ENCODE results near the gene GATB.
A peak's percentile ranks its signal among the peaks of the same experiment; 100 is the strongest.

Gene GATB

GRCh38 chr4:151688785-151689043, 72.1 kb downstream of the GATB start:
- Histone ChIP-seq H3K4me1 (ENCODE audit: control insufficient read depth, insufficient read depth, low read length) (no peaks in the 10 kb centered on the region), H3K9me3 (ENCODE audit: control insufficient read depth, insufficient read depth, low read depth, low read length) (no peaks in the 10 kb centered on the region), H3K27ac (ENCODE audit: extremely low read depth, low read depth, low read length) (no peak overlapping the region), H3K4me3 (ENCODE audit: low read depth, low read length) (no peak overlapping the region), H3K36me3 (ENCODE audit: control insufficient read depth in 2 of 2, insufficient read depth in 1 of 2, low read length in 2 of 2) (no peaks in the 10 kb centered on the region)
- TF ChIP-seq, protein P1, sequence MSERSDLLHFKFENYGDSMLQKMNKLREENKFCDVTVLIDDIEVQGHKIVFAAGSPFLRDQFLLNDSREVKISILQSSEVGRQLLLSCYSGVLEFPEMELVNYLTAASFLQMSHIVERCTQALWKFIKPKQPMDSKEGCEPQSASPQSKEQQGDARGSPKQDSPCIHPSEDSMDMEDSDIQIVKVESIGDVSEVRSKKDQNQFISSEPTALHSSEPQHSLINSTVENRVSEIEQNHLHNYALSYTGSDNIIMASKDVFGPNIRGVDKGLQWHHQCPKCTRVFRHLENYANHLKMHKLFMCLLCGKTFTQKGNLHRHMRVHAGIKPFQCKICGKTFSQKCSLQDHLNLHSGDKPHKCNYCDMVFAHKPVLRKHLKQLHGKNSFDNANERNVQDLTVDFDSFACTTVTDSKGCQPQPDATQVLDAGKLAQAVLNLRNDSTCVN (tag by site-specific recombination; optimal IDR thresholded peaks at IDR 0.05) = no peak
- no peak for TF ChIP-seq HOXD13 (CRISPR knock-in tag; IDR thresholded peaks at IDR 0.05; ENCODE audit: borderline replicate concordance)
- no peak for TF ChIP-seq ZNF623 (tag by site-specific recombination; IDR thresholded peaks at IDR 0.05)
- TF ChIP-seq IKZF3 (tag by site-specific recombination; IDR thresholded peaks at IDR 0.05) = no peak
- TF ChIP-seq ZNF274 (IDR thresholded peaks at IDR 0.05; ENCODE audit: low read length) = no peak
- no peak for TF ChIP-seq ZNF274 (tag by site-specific recombination; IDR thresholded peaks at IDR 0.05; ENCODE audit: borderline replicate concordance)
- TF ChIP-seq ZNF501 (tag by site-specific recombination; IDR thresholded peaks at IDR 0.05) = no peak
- no peak for TF ChIP-seq YY2 (tag by site-specific recombination; IDR thresholded peaks at IDR 0.05)
- TF ChIP-seq REPIN1 (tag by site-specific recombination; IDR thresholded peaks at IDR 0.05; ENCODE audit: low read depth) = no peak
- TF ChIP-seq ZNF146 (tag by site-specific recombination; IDR thresholded peaks at IDR 0.05) = no peak
- no peak for TF ChIP-seq ZNF133 (tag by site-specific recombination; IDR thresholded peaks at IDR 0.05)
- TF ChIP-seq, protein P2, sequence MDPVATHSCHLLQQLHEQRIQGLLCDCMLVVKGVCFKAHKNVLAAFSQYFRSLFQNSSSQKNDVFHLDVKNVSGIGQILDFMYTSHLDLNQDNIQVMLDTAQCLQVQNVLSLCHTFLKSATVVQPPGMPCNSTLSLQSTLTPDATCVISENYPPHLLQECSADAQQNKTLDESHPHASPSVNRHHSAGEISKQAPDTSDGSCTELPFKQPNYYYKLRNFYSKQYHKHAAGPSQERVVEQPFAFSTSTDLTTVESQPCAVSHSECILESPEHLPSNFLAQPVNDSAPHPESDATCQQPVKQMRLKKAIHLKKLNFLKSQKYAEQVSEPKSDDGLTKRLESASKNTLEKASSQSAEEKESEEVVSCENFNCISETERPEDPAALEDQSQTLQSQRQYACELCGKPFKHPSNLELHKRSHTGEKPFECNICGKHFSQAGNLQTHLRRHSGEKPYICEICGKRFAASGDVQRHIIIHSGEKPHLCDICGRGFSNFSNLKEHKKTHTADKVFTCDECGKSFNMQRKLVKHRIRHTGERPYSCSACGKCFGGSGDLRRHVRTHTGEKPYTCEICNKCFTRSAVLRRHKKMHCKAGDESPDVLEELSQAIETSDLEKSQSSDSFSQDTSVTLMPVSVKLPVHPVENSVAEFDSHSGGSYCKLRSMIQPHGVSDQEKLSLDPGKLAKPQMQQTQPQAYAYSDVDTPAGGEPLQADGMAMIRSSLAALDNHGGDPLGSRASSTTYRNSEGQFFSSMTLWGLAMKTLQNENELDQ (tag by site-specific recombination; IDR thresholded peaks at IDR 0.05; ENCODE audit: low read depth) = no peak
- TF ChIP-seq, protein P3, sequence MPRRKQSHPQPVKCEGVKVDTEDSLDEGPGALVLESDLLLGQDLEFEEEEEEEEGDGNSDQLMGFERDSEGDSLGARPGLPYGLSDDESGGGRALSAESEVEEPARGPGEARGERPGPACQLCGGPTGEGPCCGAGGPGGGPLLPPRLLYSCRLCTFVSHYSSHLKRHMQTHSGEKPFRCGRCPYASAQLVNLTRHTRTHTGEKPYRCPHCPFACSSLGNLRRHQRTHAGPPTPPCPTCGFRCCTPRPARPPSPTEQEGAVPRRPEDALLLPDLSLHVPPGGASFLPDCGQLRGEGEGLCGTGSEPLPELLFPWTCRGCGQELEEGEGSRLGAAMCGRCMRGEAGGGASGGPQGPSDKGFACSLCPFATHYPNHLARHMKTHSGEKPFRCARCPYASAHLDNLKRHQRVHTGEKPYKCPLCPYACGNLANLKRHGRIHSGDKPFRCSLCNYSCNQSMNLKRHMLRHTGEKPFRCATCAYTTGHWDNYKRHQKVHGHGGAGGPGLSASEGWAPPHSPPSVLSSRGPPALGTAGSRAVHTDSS (tag by site-specific recombination; IDR thresholded peaks at IDR 0.05) = no peak
- ChIA-PET POLR2A (no interaction called here), CTCF (no interaction called here)

GRCh38 chr4:151688003-151688784, 72.6 kb downstream of the GATB start:
- Histone ChIP-seq H3K9me3 (ENCODE audit: control insufficient read depth, insufficient read depth, low read depth, low read length) (no peaks in the 10 kb centered on the region), H3K4me1 (ENCODE audit: control insufficient read depth, insufficient read depth, low read length) (no peaks in the 10 kb centered on the region), H3K36me3 (ENCODE audit: control insufficient read depth in 2 of 2, insufficient read depth in 1 of 2, low read length in 2 of 2) (no peaks in the 10 kb centered on the region), H3K27ac (ENCODE audit: extremely low read depth, low read depth, low read length) (no peak overlapping the region), H3K4me3 (ENCODE audit: low read depth, low read length) (no peak overlapping the region)
- ChIA-PET CTCF (no interaction called here), POLR2A (no interaction called here)
- TF ChIP-seq ZNF530 (tag by site-specific recombination; IDR thresholded peaks at IDR 0.05; ENCODE audit: low read depth) (no peak), ZIC2 (tag by site-specific recombination; IDR thresholded peaks at IDR 0.05) (0 out of 2 replicates have a peak, but pooled peaks have one; percentile 8)
- TF ChIP-seq, protein P2 (tag by site-specific recombination; IDR thresholded peaks at IDR 0.05; ENCODE audit: low read depth) = no peak

All from HEK293 (cell line).